SK-N-SH (cell line): ENCODE results near the gene FDXR.
"Not testable (repeated sequence)": the region's sequence is repeated elsewhere in the genome, so short reads cannot be mapped to it uniquely, and the experiment has no call there.

Source experiments
- CTCF ChIP-seq: fragments of 200-600 bp; sonication (generic); IDR thresholded peaks from 2 replicates; pipeline ENCODE4 v1.6.1; 2017; ENCODE audit warnings: antibody characterized with exemption, mild to moderate bottlenecking, moderate library complexity
- FOXJ3 ChIP-seq: sonication (generic); formaldehyde crosslinking; IDR thresholded peaks from 2 replicates; pipeline ENCODE4 v1.5.1; 2020; ENCODE audit warnings: mild to moderate bottlenecking, missing genetic modification reagents
- MEF2A ChIP-seq: IDR thresholded peaks from 2 replicates; pipeline ENCODE4 v1.4.0; 2012; ENCODE audit warnings: low read depth, borderline replicate concordance
- NFIC ChIP-seq: IDR thresholded peaks from 2 replicates; pipeline ENCODE4 v1.4.0; 2012; ENCODE audit warnings: borderline replicate concordance
- POLR2AphosphoS5 ChIP-seq: IDR thresholded peaks from 2 replicates; pipeline ENCODE4 v1.6.1; 2012; ENCODE audit warnings: low read depth, low read length
- RAD21 ChIP-seq: IDR thresholded peaks from 2 replicates; pipeline ENCODE4 v1.6.1; 2012; ENCODE audit warnings: mild to moderate bottlenecking, low read length
- TAF1 ChIP-seq: IDR thresholded peaks from 2 replicates; pipeline ENCODE4 v1.6.1; 2012; ENCODE audit warnings: low read depth, mild to moderate bottlenecking, low read length, moderate library complexity, borderline replicate concordance
- YY1 ChIP-seq: IDR thresholded peaks from 2 replicates; pipeline ENCODE4 v1.4.0; 2012; ENCODE audit warnings: low read depth, mild to moderate bottlenecking
- TF ChIP-seq, protein P1 (sequence below): IDR thresholded peaks from 2 replicates; pipeline ENCODE4 v1.6.1; 2012; ENCODE audit warnings: mild to moderate bottlenecking, low read depth, low read length, moderate library complexity
- TF ChIP-seq, protein P2 (sequence below): IDR thresholded peaks from 2 replicates; pipeline ENCODE4; 2012

- TF ChIP-seq CTCF; TAF1; POLR2AphosphoS5; RAD21; NFIC; FOXJ3 (CRISPR knock-in tag); MEF2A; YY1: not testable (repeated sequence)
- TF ChIP-seq, protein P1, sequence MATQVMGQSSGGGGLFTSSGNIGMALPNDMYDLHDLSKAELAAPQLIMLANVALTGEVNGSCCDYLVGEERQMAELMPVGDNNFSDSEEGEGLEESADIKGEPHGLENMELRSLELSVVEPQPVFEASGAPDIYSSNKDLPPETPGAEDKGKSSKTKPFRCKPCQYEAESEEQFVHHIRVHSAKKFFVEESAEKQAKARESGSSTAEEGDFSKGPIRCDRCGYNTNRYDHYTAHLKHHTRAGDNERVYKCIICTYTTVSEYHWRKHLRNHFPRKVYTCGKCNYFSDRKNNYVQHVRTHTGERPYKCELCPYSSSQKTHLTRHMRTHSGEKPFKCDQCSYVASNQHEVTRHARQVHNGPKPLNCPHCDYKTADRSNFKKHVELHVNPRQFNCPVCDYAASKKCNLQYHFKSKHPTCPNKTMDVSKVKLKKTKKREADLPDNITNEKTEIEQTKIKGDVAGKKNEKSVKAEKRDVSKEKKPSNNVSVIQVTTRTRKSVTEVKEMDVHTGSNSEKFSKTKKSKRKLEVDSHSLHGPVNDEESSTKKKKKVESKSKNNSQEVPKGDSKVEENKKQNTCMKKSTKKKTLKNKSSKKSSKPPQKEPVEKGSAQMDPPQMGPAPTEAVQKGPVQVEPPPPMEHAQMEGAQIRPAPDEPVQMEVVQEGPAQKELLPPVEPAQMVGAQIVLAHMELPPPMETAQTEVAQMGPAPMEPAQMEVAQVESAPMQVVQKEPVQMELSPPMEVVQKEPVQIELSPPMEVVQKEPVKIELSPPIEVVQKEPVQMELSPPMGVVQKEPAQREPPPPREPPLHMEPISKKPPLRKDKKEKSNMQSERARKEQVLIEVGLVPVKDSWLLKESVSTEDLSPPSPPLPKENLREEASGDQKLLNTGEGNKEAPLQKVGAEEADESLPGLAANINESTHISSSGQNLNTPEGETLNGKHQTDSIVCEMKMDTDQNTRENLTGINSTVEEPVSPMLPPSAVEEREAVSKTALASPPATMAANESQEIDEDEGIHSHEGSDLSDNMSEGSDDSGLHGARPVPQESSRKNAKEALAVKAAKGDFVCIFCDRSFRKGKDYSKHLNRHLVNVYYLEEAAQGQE, result not testable (repeated sequence)
- TF ChIP-seq, protein P2, sequence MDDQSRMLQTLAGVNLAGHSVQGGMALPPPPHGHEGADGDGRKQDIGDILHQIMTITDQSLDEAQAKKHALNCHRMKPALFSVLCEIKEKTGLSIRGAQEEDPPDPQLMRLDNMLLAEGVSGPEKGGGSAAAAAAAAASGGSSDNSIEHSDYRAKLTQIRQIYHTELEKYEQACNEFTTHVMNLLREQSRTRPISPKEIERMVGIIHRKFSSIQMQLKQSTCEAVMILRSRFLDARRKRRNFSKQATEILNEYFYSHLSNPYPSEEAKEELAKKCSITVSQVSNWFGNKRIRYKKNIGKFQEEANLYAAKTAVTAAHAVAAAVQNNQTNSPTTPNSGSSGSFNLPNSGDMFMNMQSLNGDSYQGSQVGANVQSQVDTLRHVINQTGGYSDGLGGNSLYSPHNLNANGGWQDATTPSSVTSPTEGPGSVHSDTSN, result not testable (repeated sequence)
These were observed 38.6 kb upstream of the FDXR start for GRCh38 chr17:74911423-74911822.
